HG03103 (cell line): Measurements from ENCODE around the gene TMEM273.

ENCODE experiments used
- ATAC-seq: cut with Tn5 transposase; IDR thresholded peaks from one replicate; pipeline ENCODE4 v1.9.1; 2021; ENCODE audit warnings: low read depth; ENCODE audit not compliant: unreplicated experiment

Gene TMEM273

GRCh38 chr10:49105076-49105475, 83.1 kb downstream of the TMEM273 start:
- ATAC-seq = no peak
